ENCODE data around the gene GRIK2.

The GRIK2 gene

GRCh38 chr6:101490857-101491256 is 97.3 kb downstream of the GRIK2 start:
- no peak for DNase-seq (ENCODE audit: low read depth)
- TF ChIP-seq, protein P1, sequence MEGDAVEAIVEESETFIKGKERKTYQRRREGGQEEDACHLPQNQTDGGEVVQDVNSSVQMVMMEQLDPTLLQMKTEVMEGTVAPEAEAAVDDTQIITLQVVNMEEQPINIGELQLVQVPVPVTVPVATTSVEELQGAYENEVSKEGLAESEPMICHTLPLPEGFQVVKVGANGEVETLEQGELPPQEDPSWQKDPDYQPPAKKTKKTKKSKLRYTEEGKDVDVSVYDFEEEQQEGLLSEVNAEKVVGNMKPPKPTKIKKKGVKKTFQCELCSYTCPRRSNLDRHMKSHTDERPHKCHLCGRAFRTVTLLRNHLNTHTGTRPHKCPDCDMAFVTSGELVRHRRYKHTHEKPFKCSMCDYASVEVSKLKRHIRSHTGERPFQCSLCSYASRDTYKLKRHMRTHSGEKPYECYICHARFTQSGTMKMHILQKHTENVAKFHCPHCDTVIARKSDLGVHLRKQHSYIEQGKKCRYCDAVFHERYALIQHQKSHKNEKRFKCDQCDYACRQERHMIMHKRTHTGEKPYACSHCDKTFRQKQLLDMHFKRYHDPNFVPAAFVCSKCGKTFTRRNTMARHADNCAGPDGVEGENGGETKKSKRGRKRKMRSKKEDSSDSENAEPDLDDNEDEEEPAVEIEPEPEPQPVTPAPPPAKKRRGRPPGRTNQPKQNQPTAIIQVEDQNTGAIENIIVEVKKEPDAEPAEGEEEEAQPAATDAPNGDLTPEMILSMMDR (IDR thresholded peaks at IDR 0.05; ENCODE audit: low read length, missing control alignments) = no peak
- H3K4me3 ChIP-seq (replicated peaks; ENCODE audit: low read depth, low read length) = no peak overlapping the region

GRCh38 chr6:101502818-101503217 is 109.3 kb downstream of the GRIK2 start:
- H3K4me3 ChIP-seq (replicated peaks; ENCODE audit: low read depth, low read length) = no peak overlapping the region
- no peak for DNase-seq (ENCODE audit: low read depth)
- TF ChIP-seq, protein P1 (IDR thresholded peaks at IDR 0.05; ENCODE audit: low read length, missing control alignments) = no peak

GRCh38 chr6:101509536-101509935 is 116.0 kb downstream of the GRIK2 start:
- TF ChIP-seq, protein P1 (IDR thresholded peaks at IDR 0.05; ENCODE audit: low read length, missing control alignments) = no peak
- no peak overlapping the region for H3K4me3 ChIP-seq (replicated peaks; ENCODE audit: low read depth, low read length)
- DNase-seq (ENCODE audit: low read depth) = no peak

GRCh38 chr6:101513181-101513580 is 119.7 kb downstream of the GRIK2 start:
- TF ChIP-seq, protein P1 (IDR thresholded peaks at IDR 0.05; ENCODE audit: low read length, missing control alignments) = no peak
- H3K4me3 ChIP-seq (replicated peaks; ENCODE audit: low read depth, low read length) = no peak overlapping the region
- DNase-seq (ENCODE audit: low read depth) = no peak

DNA sequence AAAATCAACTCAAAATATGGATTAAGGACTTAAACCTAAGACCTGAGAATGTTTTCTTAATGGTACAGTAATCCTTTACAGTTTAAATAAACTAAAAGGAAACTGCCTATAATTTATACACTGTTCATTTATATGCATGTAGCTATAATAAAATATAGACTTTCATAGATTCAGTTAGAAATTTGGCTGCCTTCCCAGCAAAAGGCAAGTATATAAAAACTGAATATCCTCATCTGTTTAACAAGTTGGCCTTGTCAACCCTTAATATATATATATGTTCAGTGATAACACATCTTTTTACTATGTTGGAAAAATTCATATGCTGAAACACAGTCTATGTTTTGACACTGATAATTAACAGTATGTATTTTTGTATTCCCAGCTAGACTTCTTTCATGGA is 123.1 kb downstream of the GRIK2 start:
- TF ChIP-seq, protein P1 (IDR thresholded peaks at IDR 0.05; ENCODE audit: low read length, missing control alignments) = no peak
- H3K4me3 ChIP-seq (replicated peaks; ENCODE audit: low read depth, low read length) = no peak overlapping the region
- no peak for DNase-seq (ENCODE audit: low read depth)

GRCh38 chr6:101517632-101518031 is 124.1 kb downstream of the GRIK2 start:
- no peak for DNase-seq (ENCODE audit: low read depth)
- H3K4me3 ChIP-seq (replicated peaks; ENCODE audit: low read depth, low read length) = no peak overlapping the region
- TF ChIP-seq, protein P1 (IDR thresholded peaks at IDR 0.05; ENCODE audit: low read length, missing control alignments) = no peak

- TF ChIP-seq, protein P1 (IDR thresholded peaks at IDR 0.05; ENCODE audit: low read length, missing control alignments) = no peak
- no peak for DNase-seq (ENCODE audit: low read depth)
- no peak overlapping the region for H3K4me3 ChIP-seq (replicated peaks; ENCODE audit: low read depth, low read length)
These were observed 128.7 kb downstream of the GRIK2 start for GRCh38 chr6:101522254-101522653.

Data from fibroblast of pulmonary artery (primary cell).